Measurements from ENCODE around the gene VEGFA.

DNA sequence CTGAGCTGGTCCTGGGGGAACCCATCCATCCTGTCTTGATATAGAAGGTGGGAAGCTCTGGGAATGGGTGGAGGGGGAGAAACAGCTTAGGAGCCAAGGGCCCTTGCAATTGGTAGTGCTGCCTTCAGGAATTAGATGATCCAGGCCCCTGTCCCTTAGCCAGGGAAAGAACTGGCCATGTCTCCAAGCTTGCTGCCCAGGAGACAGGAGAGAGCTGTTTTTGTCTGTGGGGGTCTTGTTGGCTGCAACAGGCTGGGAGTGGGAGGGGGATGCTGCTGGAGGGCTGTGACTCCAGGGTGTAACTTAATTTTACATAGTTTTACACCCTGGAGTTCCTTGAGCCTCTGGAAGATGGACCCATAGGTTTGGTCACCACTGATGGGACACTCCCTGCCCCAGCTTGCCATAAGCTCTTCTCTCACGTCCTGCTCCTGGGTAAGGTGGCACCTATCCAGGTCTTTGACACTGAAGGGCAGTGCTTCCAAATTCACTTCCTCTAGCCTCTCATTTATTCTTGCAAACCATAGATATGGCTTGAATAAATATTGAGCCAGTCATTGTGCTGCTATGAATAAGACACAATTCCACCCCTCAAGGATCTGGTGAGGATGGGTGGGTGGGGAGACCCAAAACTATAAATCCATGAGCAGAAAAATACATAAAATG is 16.8 kb downstream of the VEGFA start:
- TF ChIP-seq, protein P1, sequence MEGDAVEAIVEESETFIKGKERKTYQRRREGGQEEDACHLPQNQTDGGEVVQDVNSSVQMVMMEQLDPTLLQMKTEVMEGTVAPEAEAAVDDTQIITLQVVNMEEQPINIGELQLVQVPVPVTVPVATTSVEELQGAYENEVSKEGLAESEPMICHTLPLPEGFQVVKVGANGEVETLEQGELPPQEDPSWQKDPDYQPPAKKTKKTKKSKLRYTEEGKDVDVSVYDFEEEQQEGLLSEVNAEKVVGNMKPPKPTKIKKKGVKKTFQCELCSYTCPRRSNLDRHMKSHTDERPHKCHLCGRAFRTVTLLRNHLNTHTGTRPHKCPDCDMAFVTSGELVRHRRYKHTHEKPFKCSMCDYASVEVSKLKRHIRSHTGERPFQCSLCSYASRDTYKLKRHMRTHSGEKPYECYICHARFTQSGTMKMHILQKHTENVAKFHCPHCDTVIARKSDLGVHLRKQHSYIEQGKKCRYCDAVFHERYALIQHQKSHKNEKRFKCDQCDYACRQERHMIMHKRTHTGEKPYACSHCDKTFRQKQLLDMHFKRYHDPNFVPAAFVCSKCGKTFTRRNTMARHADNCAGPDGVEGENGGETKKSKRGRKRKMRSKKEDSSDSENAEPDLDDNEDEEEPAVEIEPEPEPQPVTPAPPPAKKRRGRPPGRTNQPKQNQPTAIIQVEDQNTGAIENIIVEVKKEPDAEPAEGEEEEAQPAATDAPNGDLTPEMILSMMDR (IDR thresholded peaks at IDR 0.05) = no peak
- no peak for TF ChIP-seq POLR2A (IDR thresholded peaks at IDR 0.05)

Measured in lower leg skin (tissue), 3 donors.